Measurements from ENCODE around the gene ZDHHC4.
A peak's percentile ranks its signal among the peaks of the same experiment; 100 is the strongest.
"Not testable (repeated sequence)": the region's sequence is repeated elsewhere in the genome, so short reads cannot be mapped to it uniquely, and the experiment has no call there.

Gene ZDHHC4

GRCh38 chr7:6578114-6579084, 1.1 kb downstream of the ZDHHC4 start:
- H3K9me3 ChIP-seq (ENCODE audit: insufficient read depth, low read length, severe bottlenecking): no peaks in the 10 kb centered on the region
- peak overlapping the region; percentile 96 for H3K9ac ChIP-seq (ENCODE audit: low read depth, low read length)
- H3K27me3 ChIP-seq (ENCODE audit: insufficient read depth, low read length, poor library complexity): no peaks in the 10 kb centered on the region
- no peak for DNase-seq
- peak overlapping the region; percentile 67 for H3K4me2 ChIP-seq (ENCODE audit: insufficient read depth, low read length)
- peak overlapping the region; percentile 93 to 100; a peak in 3 of 4 replicates for H3K4me3 ChIP-seq (ENCODE audit: low read depth in 1 of 2, low read length in 2 of 2)
- peak overlapping the region; percentile 94 for H3K27ac ChIP-seq (ENCODE audit: low read length)
- peak overlapping the region; percentile 96; the same call in 1 of the 2 replicates for H2AFZ ChIP-seq (ENCODE audit: low read depth, low read length)
- no peak for TF ChIP-seq EZH2 (IDR thresholded peaks at IDR 0.05; ENCODE audit: borderline replicate concordance, low read depth, low read length, severe bottlenecking)
- TF ChIP-seq CTCF (IDR thresholded peaks at IDR 0.05; ENCODE audit: borderline replicate concordance, extremely low read depth, low read length, poor library complexity, severe bottlenecking): no peak
- H3K79me2 ChIP-seq (ENCODE audit: insufficient read depth, low read length): peaks cover 21% of the 10 kb centered on the region
- no peak for ATAC-seq (ENCODE audit: insufficient read depth, low read depth)
- H4K20me1 ChIP-seq (ENCODE audit: insufficient read depth, low read length): no peaks in the 10 kb centered on the region
- peaks cover 44% of the 10 kb centered on the region for H3K36me3 ChIP-seq (ENCODE audit: insufficient read depth, low read length)
- H3K4me1 ChIP-seq (ENCODE audit: insufficient read depth, low read length): peaks cover 34% of the 10 kb centered on the region

GRCh38 chr7:6579446-6579845, 2.2 kb downstream of the ZDHHC4 start:
- Histone ChIP-seq H3K9ac (ENCODE audit: low read depth, low read length) (no peak overlapping the region), H3K4me2 (ENCODE audit: insufficient read depth, low read length) (peak overlapping the region; percentile 12; the same call in 1 of the 2 replicates), H3K4me3 (ENCODE audit: low read depth in 1 of 2, low read length in 2 of 2) (no peak overlapping the region), H3K9me3 (ENCODE audit: insufficient read depth, low read length, severe bottlenecking) (no peaks in the 10 kb centered on the region), H3K4me1 (ENCODE audit: insufficient read depth, low read length) (peaks cover 34% of the 10 kb centered on the region), H4K20me1 (ENCODE audit: insufficient read depth, low read length) (no peaks in the 10 kb centered on the region), H3K27ac (ENCODE audit: low read length) (no peak overlapping the region), H3K27me3 (ENCODE audit: insufficient read depth, low read length, poor library complexity) (no peaks in the 10 kb centered on the region), H2AFZ (ENCODE audit: low read depth, low read length) (no peak overlapping the region), H3K79me2 (ENCODE audit: insufficient read depth, low read length) (peaks cover 21% of the 10 kb centered on the region), H3K36me3 (ENCODE audit: insufficient read depth, low read length) (peaks cover 54% of the 10 kb centered on the region)
- no peak for TF ChIP-seq EZH2 (IDR thresholded peaks at IDR 0.05; ENCODE audit: borderline replicate concordance, low read depth, low read length, severe bottlenecking)
- peak; percentile 27 for TF ChIP-seq CTCF (IDR thresholded peaks at IDR 0.05; ENCODE audit: borderline replicate concordance, extremely low read depth, low read length, poor library complexity, severe bottlenecking)
- no peak for DNase-seq
- no peak for ATAC-seq (ENCODE audit: insufficient read depth, low read depth)

- not testable (repeated sequence) for H3K79me2 ChIP-seq (ENCODE audit: insufficient read depth, low read length); DNase-seq; H3K9me3 ChIP-seq (ENCODE audit: insufficient read depth, low read length, severe bottlenecking); ATAC-seq (ENCODE audit: insufficient read depth, low read depth); H3K4me2 ChIP-seq (ENCODE audit: insufficient read depth, low read length); H4K20me1 ChIP-seq (ENCODE audit: insufficient read depth, low read length); H3K4me3 ChIP-seq (ENCODE audit: low read depth in 1 of 2, low read length in 2 of 2); H3K4me1 ChIP-seq (ENCODE audit: insufficient read depth, low read length); H3K27me3 ChIP-seq (ENCODE audit: insufficient read depth, low read length, poor library complexity); H3K9ac ChIP-seq (ENCODE audit: low read depth, low read length); H3K27ac ChIP-seq (ENCODE audit: low read length); H2AFZ ChIP-seq (ENCODE audit: low read depth, low read length)
- H3K36me3 ChIP-seq (ENCODE audit: insufficient read depth, low read length): peaks cover 66% of the 10 kb centered on the region
These were observed 8.6 kb downstream of the ZDHHC4 start for GRCh38 chr7:6585746-6586432.

GRCh38 chr7:6588566-6588965, 11.3 kb downstream of the ZDHHC4 start:
- Histone ChIP-seq H4K20me1 (ENCODE audit: insufficient read depth, low read length) (peaks cover 16% of the 10 kb centered on the region; the same call in 1 of the 2 replicates), H3K9me3 (ENCODE audit: insufficient read depth, low read length, severe bottlenecking) (no peaks in the 10 kb centered on the region), H3K4me1 (ENCODE audit: insufficient read depth, low read length) (peaks cover 29% of the 10 kb centered on the region), H3K27me3 (ENCODE audit: insufficient read depth, low read length, poor library complexity) (no peaks in the 10 kb centered on the region), H3K4me2 (ENCODE audit: insufficient read depth, low read length) (no peak overlapping the region), H3K79me2 (ENCODE audit: insufficient read depth, low read length) (peaks cover 32% of the 10 kb centered on the region), H3K4me3 (ENCODE audit: low read depth in 1 of 2, low read length in 2 of 2) (no peak overlapping the region), H3K36me3 (ENCODE audit: insufficient read depth, low read length) (peaks cover 62% of the 10 kb centered on the region), H3K27ac (ENCODE audit: low read length) (no peak overlapping the region), H2AFZ (ENCODE audit: low read depth, low read length) (no peak overlapping the region), H3K9ac (ENCODE audit: low read depth, low read length) (no peak overlapping the region)
- TF ChIP-seq CTCF (IDR thresholded peaks at IDR 0.05; ENCODE audit: borderline replicate concordance, extremely low read depth, low read length, poor library complexity, severe bottlenecking): no peak
- TF ChIP-seq EZH2 (IDR thresholded peaks at IDR 0.05; ENCODE audit: borderline replicate concordance, low read depth, low read length, severe bottlenecking): no peak
- no peak for DNase-seq
- ATAC-seq (ENCODE audit: insufficient read depth, low read depth): no peak

All from DND-41 (cell line).